GM12878 (cell line): Measurements from ENCODE around the gene KIF5C. TPM values are rescaled to one million over a fixed set of nuclear protein-coding genes. Genes with fewer than 3 reads are reported as not detected.

Experiments
- ATAC-seq: fragments of 200-7000 bp; cut with Tn5 transposase; 3 replicates; pipeline ENCODE4 v1.9.1; 2020; ENCODE audit warnings: mild to moderate bottlenecking, moderate library complexity
- BruUV-seq: library from RNA; stranded (reverse); fragments of 400-500 nt; replicated peaks from 2 replicates; lab custom pipeline; 2021; lab: Mats Ljungman, UMichigan
- CTCF ChIA-PET: fragments of 300-600 bp; sonication (Branson Sonifier 250); formaldehyde crosslinking; extraction: SDS; loops from one replicate; lab custom pipeline; 2021; ENCODE audit warnings: inconsistent platforms; lab: Yijun Ruan, JAX
- POLR2A ChIA-PET: fragments of 350-600 bp; formaldehyde crosslinking; extraction: SDS; loops from one replicate; lab custom pipeline; 2021; ENCODE audit warnings: inconsistent platforms; lab: Charles Lee
- RAD21 ChIA-PET: fragments of 300-600 bp; sonication (Branson Sonifier 250); formaldehyde crosslinking; loops from one replicate; lab custom pipeline; 2023; ENCODE audit warnings: antibody characterized with exemption; ENCODE audit not compliant: unreplicated experiment; lab: Charles Lee
- SMC1A ChIA-PET: fragments of 300-600 bp; sonication (Branson Sonifier 250); formaldehyde crosslinking; loops from one replicate; lab custom pipeline; 2023; ENCODE audit not compliant: unreplicated experiment, uncharacterized antibody; lab: Charles Lee
- DNase-seq: peaks from one replicate; pipeline ENCODE4 v3.0.0-alpha.2; 2011; ENCODE audit warnings: low read depth, low spot score
- FAIRE-seq: peaks from 3 replicates; lab custom pipeline; 2011; peaks lifted over from hg19 to GRCh38; lab: Jason Lieb, UNC
- H2AFZ ChIP-seq: 2 replicates; pipeline ENCODE4 v1.6.0; 2011; ENCODE audit warnings: low read depth, low read length, control low read depth; ENCODE audit not compliant: control insufficient read depth
- H3K27ac ChIP-seq: 2 replicates; pipeline ENCODE4 v1.5.1; 2011; ENCODE audit warnings: control low read depth; ENCODE audit not compliant: control insufficient read depth, insufficient read depth
- H3K27me3 ChIP-seq, 2 experiments: replicated peaks in 1 of 2; 2 replicates each; pipeline versions ENCODE4 v1.6.0 to v1.6.1; 2011; ENCODE audit warnings: low read length in 1 of 2; ENCODE audit not compliant: control insufficient read depth in 2 of 2, insufficient read depth in 2 of 2
- H3K36me3 ChIP-seq, 2 experiments: 2 replicates each; pipeline ENCODE4 v1.5.1; 2011; ENCODE audit warnings: low read length in 1 of 2; ENCODE audit not compliant: control insufficient read depth in 2 of 2, insufficient read depth in 2 of 2
- H3K4me1 ChIP-seq: 2 replicates; pipeline ENCODE4 v1.6.1; 2011; ENCODE audit warnings: mild to moderate bottlenecking, low read length, moderate library complexity, mixed read lengths; ENCODE audit not compliant: control insufficient read depth, insufficient read depth
- H3K4me2 ChIP-seq: 2 replicates; pipeline ENCODE4 v1.6.0; 2011; ENCODE audit warnings: control low read depth; ENCODE audit not compliant: control insufficient read depth, insufficient read depth
- H3K4me3 ChIP-seq: fragments of 200-600 bp; sonication (generic); 2 replicates; pipeline ENCODE4 v1.5.1; 2016
- H3K79me2 ChIP-seq: 2 replicates; pipeline ENCODE4 v1.6.0; 2011; ENCODE audit warnings: low read length; ENCODE audit not compliant: control insufficient read depth, insufficient read depth
- H3K9ac ChIP-seq: 2 replicates; pipeline ENCODE4 v1.8.0; 2011; ENCODE audit warnings: low read length, control low read depth, mixed read lengths; ENCODE audit not compliant: control insufficient read depth, insufficient read depth
- H3K9me3 ChIP-seq: replicated peaks from 3 replicates; pipeline ENCODE4 v1.5.1; 2011; ENCODE audit warnings: mild to moderate bottlenecking, low read length; ENCODE audit not compliant: control insufficient read depth, insufficient read depth
- H4K20me1 ChIP-seq: 2 replicates; pipeline ENCODE4 v1.6.0; 2011; ENCODE audit not compliant: control insufficient read depth, insufficient read depth
- BCL3 ChIP-seq: IDR thresholded peaks from 2 replicates; pipeline ENCODE4 v1.6.1; 2011; ENCODE audit warnings: borderline replicate concordance, low read depth, mild to moderate bottlenecking, moderate library complexity, low read length; ENCODE audit not compliant: insufficient read depth, poor library complexity, severe bottlenecking
- BHLHE40 ChIP-seq, 2 experiments: fragments of 450-650 bp in 1 of 2; IDR thresholded peaks; 2 replicates each; pipeline ENCODE4 v1.6.1; 2011 to 2017; ENCODE audit warnings: low read depth in 2 of 2, borderline replicate concordance in 1 of 2, improper control_type of control experiment in 1 of 2, low read length in 1 of 2, mild to moderate bottlenecking in 1 of 2
- CBX5 ChIP-seq: sonication (generic); IDR thresholded peaks from 2 replicates; pipeline ENCODE4 v1.6.1; 2016; ENCODE audit warnings: low read depth, moderate library complexity, mild to moderate bottlenecking, inconsistent platforms
- CHD4 ChIP-seq: fragments of 200-600 bp; sonication (generic); IDR thresholded peaks from 2 replicates; pipeline ENCODE4 v1.6.1; 2016; ENCODE audit warnings: mild to moderate bottlenecking
- CREM ChIP-seq: IDR thresholded peaks from 2 replicates; pipeline ENCODE4 v1.6.1; 2014; ENCODE audit warnings: antibody characterized with exemption, low read depth
- GATAD2B ChIP-seq: fragments of 450-650 bp; conservative IDR thresholded peaks from 2 replicates; pipeline ENCODE4 v1.6.1; 2017; ENCODE audit warnings: low read depth, mild to moderate bottlenecking, moderate library complexity
- IKZF1 ChIP-seq: fragments of 450-650 bp; conservative IDR thresholded peaks from 2 replicates; pipeline ENCODE4 v1.6.1; 2017; ENCODE audit warnings: antibody characterized with exemption, mild to moderate bottlenecking
- IKZF2 ChIP-seq, 2 experiments: fragments of 450-650 bp; IDR thresholded peaks; 2 replicates each; pipeline ENCODE4 v1.6.1; 2017; ENCODE audit warnings: mild to moderate bottlenecking in 2 of 2, moderate library complexity in 2 of 2
- NFYA ChIP-seq: IDR thresholded peaks from 2 replicates; pipeline ENCODE4 v1.6.1; 2011; ENCODE audit warnings: low read depth, mild to moderate bottlenecking, low read length, improper control_type of control experiment, borderline replicate concordance
- NRF1 ChIP-seq: conservative IDR thresholded peaks from 2 replicates; pipeline ENCODE4 v1.6.1; 2011; ENCODE audit warnings: mild to moderate bottlenecking, low read depth, low read length, improper control_type of control experiment
- PAX5 ChIP-seq: IDR thresholded peaks from 2 replicates; pipeline ENCODE4 v1.6.1; 2011; ENCODE audit warnings: low read depth, low read length, borderline replicate concordance
- RELA ChIP-seq: fragments of 450-650 bp; IDR thresholded peaks from 2 replicates; pipeline ENCODE4 v1.8.0; 2014; ENCODE audit warnings: borderline replicate concordance; ENCODE audit not compliant: partially characterized antibody
- TBL1XR1 ChIP-seq: IDR thresholded peaks from 2 replicates; pipeline ENCODE4 v1.6.1; 2012; ENCODE audit warnings: low read depth, low read length, improper control_type of control experiment
- TCF7 ChIP-seq: IDR thresholded peaks from 2 replicates; pipeline ENCODE4 v1.6.1; 2014; ENCODE audit warnings: antibody characterized with exemption, borderline replicate concordance
- USF1 ChIP-seq: IDR thresholded peaks from 2 replicates; pipeline ENCODE4 v1.6.1; 2011; ENCODE audit warnings: borderline replicate concordance, low read depth, mild to moderate bottlenecking, moderate library complexity, mixed read lengths, low read length; ENCODE audit not compliant: insufficient read depth; ENCODE audit errors: extremely low read length
- WGBS: methylation state at CpG from one replicate; pipeline ENCODE4 v1.1.6; 2016; ENCODE audit warnings: low lambda C conversion rate; ENCODE audit not compliant: insufficient replicate concordance, insufficient coverage; ENCODE audit errors: missing lambda C conversion rate; 5-methylcytosine and 5-hydroxymethylcytosine counted together
- in situ Hi-C: fragments of 300-500 bp; cut with MboI; formaldehyde crosslinking; loops from 9 replicates; pipeline ENCODE4 v1.14.3; 2018; ENCODE audit warnings: mixed read lengths
- intact Hi-C: fragments of 100-400 bp; cut with micrococcal nuclease; formaldehyde crosslinking; loops from one replicate; pipeline ENCODE4 v1.14.2; 2022; ENCODE audit not compliant: unreplicated experiment
- polyA plus RNA-seq, 11 experiments: library from polyadenylated mRNA; depleted of rRNA in 4 of 11; unstranded in 6 of 11; stranded (reverse) in 5 of 11; fragments of >200 nt; fragmentation: Nextera tagmentation in 4 of 11; fragmentation: Illumina TruSeq in 1 of 11; extraction: Ambion mirVana in 4 of 11; extraction: Trizol in 1 of 11; gene quantifications; 1 replicate in 1 of 11; 2 replicates in 10 of 11; pipeline versions ENCODE4 v1.2.1 to v1.2.3, GENCODE V29; 2011 to 2016; ENCODE audit warnings: inconsistent platforms in 2 of 11, missing spikeins in 2 of 11, low read depth in 1 of 11
- total RNA-seq, 4 experiments: library from RNA; depleted of rRNA in 3 of 4; stranded (reverse); fragments of >200 nt in 3 of 4; fragmentation: Illumina TruSeq in 1 of 4; extraction: Trizol in 1 of 4; gene quantifications; 2 replicates each; pipeline versions ENCODE4 v1.2.1 to v1.2.3, GENCODE V29; 2013 to 2021

The KIF5C gene
- total and polyA plus RNA-seq, 10 of the 15 experiments (the other 5 are each of a cell fraction or from before 2014, with no cell fraction given), result 0.08 to 0.49 (median 0.24) TPM

- ChIA-PET POLR2A (no interaction called here), SMC1A (interaction anchor here (0.7 to 1.8 kb wide), 4 partner anchors 29 to 266 kb away, joined by 3 to 4 read pairs (median 3); no protein-coding TSS in a partner anchor), RAD21 (no interaction called here), CTCF (interaction anchor here (1.2 to 3.9 kb wide), 2 partner anchors 9 to 30 kb away, joined by 4 to 16 read pairs; partner anchors contain the start of gene LYPD6B)
- Histone ChIP-seq H3K9ac (no peak overlapping the region), H3K4me2 (no peak overlapping the region), H3K36me3 (no peaks in the 10 kb centered on the region), H3K4me3 (no peak overlapping the region), H2AFZ (no peak overlapping the region), H3K79me2 (peaks cover 4% of the 10 kb centered on the region), H3K4me1 (peaks cover 18% of the 10 kb centered on the region), H3K9me3 (peaks cover 6% of the 10 kb centered on the region), H4K20me1 (no peaks in the 10 kb centered on the region), H3K27me3 (no peaks in the 10 kb centered on the region), H3K27ac (no peak overlapping the region)
- ATAC-seq, result no peak
- no peak for TF ChIP-seq TBL1XR1
- TF ChIP-seq RELA, result no peak
- TF ChIP-seq IKZF2 (IDR thresholded peaks at IDR 0.05), result no peak
- TF ChIP-seq CBX5, result peak; percentile 46; the same call in 1 of the 2 replicates
- no peak for TF ChIP-seq PAX5
- no peak for FAIRE-seq
- in situ Hi-C loops (no loop called here), intact Hi-C loops (loop anchor here (10.0 kb wide), 1 partner anchor 1298 kb away; no protein-coding TSS in a partner anchor)
- BruUV-seq, result no TSS peak
- DNase-seq, result no peak
- WGBS, result 81% methylated on average over 2 of the region's 2 CpGs
Measured at GRCh38 chr2:149047118-149047517, 172.1 kb downstream of the KIF5C start.

- Histone ChIP-seq H3K4me1 (peaks cover 18% of the 10 kb centered on the region), H3K9ac (no peak overlapping the region), H3K4me3 (no peak overlapping the region), H2AFZ (no peak overlapping the region; the same call in 1 of the 2 replicates), H4K20me1 (no peaks in the 10 kb centered on the region), H3K27me3 (no peaks in the 10 kb centered on the region), H3K36me3 (no peaks in the 10 kb centered on the region), H3K79me2 (peaks cover 4% of the 10 kb centered on the region), H3K27ac (peak overlapping the region; percentile 60; the same call in 1 of the 2 replicates), H3K4me2 (no peak overlapping the region; the same call in 1 of the 2 replicates), H3K9me3 (peaks cover 6% of the 10 kb centered on the region)
- in situ Hi-C loops, result no loop called here
- ATAC-seq (peak; percentile 49), FAIRE-seq (no peak), DNase-seq (no peak)
- POLR2A ChIA-PET, result interaction anchor here (0.6 kb wide), 1 partner anchor 530 kb away, joined by 3 read pairs; no protein-coding TSS in a partner anchor
- CTCF ChIA-PET, result interaction anchor here (0.8 to 2.2 kb wide), 2 partner anchors 9 to 59 kb away, joined by 3 to 10 read pairs; no protein-coding TSS in a partner anchor
- RAD21 ChIA-PET, result no interaction called here
- SMC1A ChIA-PET, result interaction anchor here (1.5 kb wide), 1 partner anchor 31 kb away, joined by 8 read pairs; no protein-coding TSS in a partner anchor
- BruUV-seq, result no TSS peak
- WGBS, result 78% methylated on average over 2 of the region's 2 CpGs
- intact Hi-C loops, result loop anchor here (10.0 kb wide), 1 partner anchor 1296 kb away; no protein-coding TSS in a partner anchor
- TF ChIP-seq IKZF1 (no peak), CHD4 (no peak), BCL3 (peak; percentile 27), TCF7 (no peak), GATAD2B (no peak), USF1 (no peak), BHLHE40 (IDR thresholded peaks at IDR 0.05; ENCODE audit: borderline replicate concordance in 1 of 2, low read depth in 2 of 2, low read length in 1 of 2) (peak in 1 of 2 experiments; percentile 21; a peak in 1 of 4 replicates), NRF1 (no peak), NFYA (no peak), CREM (no peak)
Measured at GRCh38 chr2:149049142-149049541, 174.1 kb downstream of the KIF5C start.
